Spleen (tissue), 11 donors: ENCODE measurements around the gene UBC. TPM values are rescaled to one million over a fixed set of nuclear protein-coding genes. Genes with fewer than 3 reads are reported as not detected.

Experiments
- DNase-seq: peaks from one replicate; pipeline ENCODE4 v3.0.0-alpha.2; 2020
- H3K27ac ChIP-seq, 8 donors: fragments of 200-600 bp; sonication (generic) in 7 of 8; 1 replicate in 4 of 8; 2 replicates in 4 of 8; pipeline versions ENCODE4 v1.5.0 to v1.8.0; 2016 to 2021; ENCODE audit warnings: inconsistent platforms in 4 of 8, mild to moderate bottlenecking in 4 of 8, moderate library complexity in 1 of 8
- H3K27me3 ChIP-seq, 7 donors: fragments of 200-600 bp; sonication (generic) in 6 of 7; replicated peaks in 1 of 7; 1 replicate in 4 of 7; 2 replicates in 3 of 7; pipeline versions ENCODE4 v1.5.0 to v1.8.0; 2016 to 2021; ENCODE audit warnings: inconsistent platforms in 3 of 7, mild to moderate bottlenecking in 1 of 7
- H3K36me3 ChIP-seq, 6 donors: fragments of 200-600 bp; sonication (generic) in 5 of 6; 1 replicate in 4 of 6; 2 replicates in 2 of 6; pipeline versions ENCODE4 v1.5.0 to v1.8.0; 2016 to 2021; ENCODE audit warnings: inconsistent platforms in 2 of 6
- H3K4me1 ChIP-seq, 6 donors: fragments of 200-600 bp; sonication (generic) in 5 of 6; 1 replicate in 3 of 6; 2 replicates in 3 of 6; pipeline versions ENCODE4 v1.5.0 to v1.8.0; 2016 to 2021; ENCODE audit warnings: inconsistent platforms in 3 of 6
- H3K4me3 ChIP-seq, 8 donors: fragments of 200-600 bp; sonication (generic) in 7 of 8; 1 replicate in 4 of 8; 2 replicates in 4 of 8; pipeline versions ENCODE4 v1.5.0 to v1.8.0; 2016 to 2021; ENCODE audit warnings: inconsistent platforms in 4 of 8, mild to moderate bottlenecking in 4 of 8, moderate library complexity in 2 of 8
- H3K9me3 ChIP-seq, 8 donors: fragments of 200-600 bp; sonication (generic) in 7 of 8; 1 replicate in 4 of 8; 2 replicates in 4 of 8; pipeline versions ENCODE4 v1.5.0 to v1.8.0; 2016 to 2021; ENCODE audit warnings: inconsistent platforms in 4 of 8
- CTCF ChIP-seq, 11 experiments: fragments of 200-600 bp in 7 of 11; fragments of 450-650 bp in 4 of 11; sonication (generic) in 4 of 11; IDR thresholded peaks in 8 of 11; conservative IDR thresholded peaks in 3 of 11; 1 replicate in 7 of 11; 2 replicates in 4 of 11; pipeline versions ENCODE4 v1.4.0 to v1.8.0; 2016 to 2021; ENCODE audit warnings: antibody characterized with exemption in 11 of 11, inconsistent platforms in 4 of 11, mild to moderate bottlenecking in 1 of 11
- POLR2A ChIP-seq, 3 donors: fragments of 450-650 bp; IDR thresholded peaks; one replicate each; pipeline ENCODE4 v1.5.1; 2017; ENCODE audit warnings: antibody characterized with exemption in 3 of 3, mild to moderate bottlenecking in 1 of 3
- POLR2AphosphoS5 ChIP-seq, 3 donors: sonication (generic); formaldehyde crosslinking; IDR thresholded peaks; one replicate each; pipeline ENCODE4 v1.5.1; 2017; ENCODE audit warnings: antibody characterized with exemption in 3 of 3
- WGBS, 5 donors: extraction: QIAGEN DNeasy Blood & Tissue Kit in 3 of 5; methylation state at CpG; one replicate each; pipeline versions ENCODE4 v1.1.5 to v1.1.7; 2013 to 2018; 5-methylcytosine and 5-hydroxymethylcytosine counted together
- intact Hi-C: fragments of 100-400 bp; cut with DNase I; formaldehyde crosslinking; loops from one replicate; pipeline ENCODE4 v1.15.0; 2023; ENCODE audit warnings: low total_unique reads
- polyA plus RNA-seq, 3 donors: library from polyadenylated mRNA; stranded (reverse); fragments of 200-250 nt; gene quantifications; one replicate each; pipeline ENCODE4 v1.2.1, GENCODE V29; 2013
- total RNA-seq, 7 donors: library from RNA; depleted of rRNA in 3 of 7; stranded (reverse); fragments of >200 nt in 3 of 7; fragmentation: NEBNext Ultra II Directional in 4 of 7; extraction: Animal tissue kit (Norgen Biotek cat#: 25700) in 4 of 7; gene quantifications; one replicate each; pipeline versions ENCODE4 v1.1.0 to v1.2.1, GENCODE V29; 2016 to 2021
- donor health status: healthy with polysubstance abuse.
- donor health status: DM: no; HTN: no; CAD: no; lungs with moderate emphysema.
- donor health status: DM: no; HTN: no; CAD: no.
- donor health status: Bipolar disorder and iron deficiency.
- donor health status: healthy.
- donor health status: DM: no; HTN: no; CAD: no.
- donor health status: DM: yes; HTN: yes; CAD: no.

UBC gene
- total and polyA plus RNA-seq, 10 donors, result 623 to 1,107 (median 865) TPM

- no peak overlapping the region for H3K27ac ChIP-seq
- intact Hi-C loops, result no loop called here
- H3K27me3 ChIP-seq, result no peaks in the 10 kb centered on the region
- 88 to 99% (median 91%) methylated on average over 4 of the region's 4 CpGs for WGBS, 5 donors
- peaks cover 0 to 40% (median 15%) of the 10 kb centered on the region in 6 donors for H3K4me1 ChIP-seq
- no peak for TF ChIP-seq POLR2AphosphoS5 (IDR thresholded peaks at IDR 0.05)
- TF ChIP-seq CTCF (IDR thresholded peaks at IDR 0.05 in 8 of 11, conservative IDR thresholded peaks at IDR 0.05 in 3 of 11), result no peak
- TF ChIP-seq POLR2A (IDR thresholded peaks at IDR 0.05), result no peak
- no peaks in the 10 kb centered on the region for H3K36me3 ChIP-seq
- no peaks in the 10 kb centered on the region for H3K9me3 ChIP-seq
- no peak overlapping the region for H3K4me3 ChIP-seq
- DNase-seq, result no peak
These were observed 43.9 kb downstream of the UBC start for GRCh38 chr12:124870515-124870914.

- 21 to 45% (median 35%) methylated on average over 13 to 17 of the region's 17 CpGs for WGBS, 5 donors
- peak overlapping the region in 3 of 8 donors; percentile 4 to 53 (median 22) for H3K4me3 ChIP-seq
- DNase-seq, result peak; percentile 82
- peak overlapping the region in 6 of 8 donors; percentile 3 to 69 (median 37) for H3K27ac ChIP-seq
- peaks cover 0 to 44% (median 17%) of the 10 kb centered on the region in 6 donors for H3K4me1 ChIP-seq
- no peaks in the 10 kb centered on the region for H3K9me3 ChIP-seq
- no peaks in the 10 kb centered on the region for H3K27me3 ChIP-seq
- no peaks in the 10 kb centered on the region for H3K36me3 ChIP-seq
- TF ChIP-seq POLR2A (IDR thresholded peaks at IDR 0.05) (no peak), POLR2AphosphoS5 (IDR thresholded peaks at IDR 0.05) (peak in 1 of 3 donors; percentile 46), CTCF (IDR thresholded peaks at IDR 0.05 in 8 of 11, conservative IDR thresholded peaks at IDR 0.05 in 3 of 11) (no peak)
- intact Hi-C loops, result no loop called here
These were observed 45.3 kb downstream of the UBC start for GRCh38 chr12:124869059-124869665.

GRCh38 chr12:124868252-124869058, 46.0 kb downstream of the UBC start:
- 38 to 46% (median 42%) methylated on average over 11 of the region's 11 CpGs for whole genome bisulfite sequencing, 5 donors
- Histone ChIP-seq H3K4me1 (peaks cover 0 to 47% (median 18%) of the 10 kb centered on the region in 6 donors), H3K27me3 (no peaks in the 10 kb centered on the region), H3K27ac (peak overlapping the region in 4 of 8 donors; percentile 32 to 69 (median 50)), H3K9me3 (no peaks in the 10 kb centered on the region), H3K36me3 (no peaks in the 10 kb centered on the region), H3K4me3 (peak overlapping the region in 3 of 8 donors; percentile 4 to 53 (median 22))
- intact Hi-C loops, result no loop called here
- no peak for DNase-seq
- TF ChIP-seq POLR2A (IDR thresholded peaks at IDR 0.05) (no peak), CTCF (IDR thresholded peaks at IDR 0.05 in 8 of 11, conservative IDR thresholded peaks at IDR 0.05 in 3 of 11) (no peak), POLR2AphosphoS5 (IDR thresholded peaks at IDR 0.05) (no peak)

- peaks cover 5 to 57% (median 28%) of the 10 kb centered on the region in 6 donors for H3K4me1 ChIP-seq
- TF ChIP-seq CTCF (IDR thresholded peaks at IDR 0.05 in 8 of 11, conservative IDR thresholded peaks at IDR 0.05 in 3 of 11) (no peak), POLR2AphosphoS5 (IDR thresholded peaks at IDR 0.05) (no peak), POLR2A (IDR thresholded peaks at IDR 0.05) (no peak)
- no peaks in the 10 kb centered on the region for H3K9me3 ChIP-seq
- no peaks in the 10 kb centered on the region for H3K36me3 ChIP-seq
- DNase-seq, result no peak
- H3K27ac ChIP-seq, result peak overlapping the region in 2 of 8 donors; percentile 20 to 26
- no peak overlapping the region for H3K4me3 ChIP-seq
- peaks cover 0 to 6% (median 0%) of the 10 kb centered on the region in 7 donors for H3K27me3 ChIP-seq
- WGBS, 5 donors, result 45 to 62% (median 58%) methylated on average over 6 of the region's 6 CpGs
- intact Hi-C loops, result no loop called here
These were observed 47.0 kb downstream of the UBC start for GRCh38 chr12:124867401-124867930.
